HG03060 (cell line): ENCODE results near the gene LIPN.

Experiments used
- ATAC-seq: cut with Tn5 transposase; IDR thresholded peaks from one replicate; pipeline ENCODE4 v1.9.1; 2021; ENCODE audit warnings: low read depth, moderate number of reproducible peaks; ENCODE audit not compliant: unreplicated experiment

Gene LIPN

GRCh38 chr10:88819290-88819689 is 59.5 kb downstream of the LIPN start:
- no peak for ATAC-seq

- no peak for ATAC-seq
Measured at GRCh38 chr10:88820748-88821401, 61.1 kb downstream of the LIPN start.

GRCh38 chr10:88826388-88826787 is 66.6 kb downstream of the LIPN start:
- ATAC-seq: no peak

- no peak for ATAC-seq
Measured at GRCh38 chr10:88827671-88828070, 67.9 kb downstream of the LIPN start.

GRCh38 chr10:88828310-88828709 is 68.5 kb downstream of the LIPN start:
- no peak for ATAC-seq
